Embryonic facial prominence (tissue), 1 donor: ENCODE results near the gene ZNF451.
"Not testable (repeated sequence)": the region's sequence is repeated elsewhere in the genome, so short reads cannot be mapped to it uniquely, and the experiment has no call there.

Experiments used
- DNase-seq: peaks from one replicate; pipeline ENCODE4 v3.0.0-alpha.2; 2016; ENCODE audit errors: extremely low spot score

Gene ZNF451, protein sequence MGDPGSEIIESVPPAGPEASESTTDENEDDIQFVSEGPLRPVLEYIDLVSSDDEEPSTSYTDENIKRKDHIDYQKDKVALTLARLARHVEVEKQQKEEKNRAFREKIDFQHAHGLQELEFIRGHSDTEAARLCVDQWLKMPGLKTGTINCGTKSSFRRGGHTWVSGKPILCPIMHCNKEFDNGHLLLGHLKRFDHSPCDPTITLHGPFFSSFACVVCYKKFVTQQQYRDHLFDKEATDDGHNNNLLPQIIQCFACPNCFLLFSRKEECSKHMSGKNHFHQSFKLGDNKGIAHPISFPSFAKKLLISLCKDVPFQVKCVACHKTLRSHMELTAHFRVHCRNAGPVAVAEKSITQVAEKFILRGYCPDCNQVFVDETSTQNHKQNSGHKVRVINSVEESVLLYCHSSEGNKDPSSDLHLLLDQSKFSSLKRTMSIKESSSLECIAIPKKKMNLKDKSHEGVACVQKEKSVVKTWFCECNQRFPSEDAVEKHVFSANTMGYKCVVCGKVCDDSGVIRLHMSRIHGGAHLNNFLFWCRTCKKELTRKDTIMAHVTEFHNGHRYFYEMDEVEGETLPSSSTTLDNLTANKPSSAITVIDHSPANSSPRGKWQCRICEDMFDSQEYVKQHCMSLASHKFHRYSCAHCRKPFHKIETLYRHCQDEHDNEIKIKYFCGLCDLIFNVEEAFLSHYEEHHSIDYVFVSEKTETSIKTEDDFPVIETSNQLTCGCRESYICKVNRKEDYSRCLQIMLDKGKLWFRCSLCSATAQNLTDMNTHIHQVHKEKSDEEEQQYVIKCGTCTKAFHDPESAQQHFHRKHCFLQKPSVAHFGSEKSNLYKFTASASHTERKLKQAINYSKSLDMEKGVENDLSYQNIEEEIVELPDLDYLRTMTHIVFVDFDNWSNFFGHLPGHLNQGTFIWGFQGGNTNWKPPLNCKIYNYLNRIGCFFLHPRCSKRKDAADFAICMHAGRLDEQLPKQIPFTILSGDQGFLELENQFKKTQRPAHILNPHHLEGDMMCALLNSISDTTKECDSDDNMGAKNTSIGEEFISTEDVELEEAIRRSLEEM

DNA sequence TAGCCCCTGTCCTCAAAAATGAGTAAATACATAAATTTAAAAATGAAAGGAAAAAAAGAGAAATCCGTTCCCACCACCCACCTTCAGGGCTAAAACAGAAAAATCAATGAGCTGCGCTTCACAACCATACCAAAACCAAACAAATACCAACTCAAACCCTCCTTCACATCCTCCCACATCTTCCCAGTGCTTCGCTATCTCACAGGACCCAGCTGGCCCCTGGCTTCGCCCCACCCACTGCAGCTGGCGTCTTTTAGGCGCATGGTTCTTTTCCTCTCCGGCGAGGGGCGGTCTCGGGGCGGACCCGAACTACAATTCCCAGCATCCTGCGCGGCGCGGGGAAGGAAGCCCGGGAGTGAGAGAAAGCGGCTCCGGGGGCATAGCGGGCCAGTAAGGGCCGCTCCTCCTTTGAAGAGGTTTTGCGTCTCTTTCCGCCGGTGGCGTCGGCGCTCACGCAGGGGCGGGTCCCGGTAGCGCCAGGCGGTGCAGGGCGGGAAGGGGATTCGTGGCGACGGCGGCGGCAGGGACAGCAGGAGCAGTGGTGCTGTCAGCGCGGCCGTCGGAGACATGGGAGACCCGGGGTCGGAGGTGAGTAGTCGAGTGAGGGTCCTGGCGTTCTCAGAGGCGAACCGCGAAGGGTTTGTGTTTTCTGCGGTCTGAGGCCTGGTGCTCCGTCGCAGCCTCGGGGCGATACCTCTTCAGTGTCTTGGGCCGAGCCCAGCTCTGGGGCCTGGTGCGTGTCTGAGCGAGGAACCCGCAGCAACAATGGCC is at the start of gene ZNF451:
TSS of gene ZNF451 (plus strand) at position 502 of the 771 bp plus-strand sequence. CDS start at position 568, 66 bp downstream.
- peak; percentile 93 for DNase-seq

DNA sequence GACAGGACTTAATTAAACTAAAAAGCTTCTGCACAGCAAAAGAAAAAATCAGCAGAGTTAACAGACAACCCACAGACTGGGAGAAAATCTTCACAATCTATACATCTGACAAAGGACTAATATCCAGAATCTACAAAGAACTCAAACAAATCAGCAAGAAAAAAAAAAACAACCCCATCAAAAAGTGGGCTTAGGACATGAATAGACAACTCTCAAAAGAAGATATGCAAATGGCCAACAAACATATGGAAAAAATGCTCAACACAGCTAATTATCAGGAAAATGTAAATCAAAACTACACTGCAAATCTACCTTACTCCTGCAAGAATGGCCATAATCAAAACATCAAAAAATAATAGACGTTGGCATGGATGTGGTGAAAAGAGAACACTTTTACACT is 45.9 kb upstream of the ZNF451 start:
- DNase-seq: not testable (repeated sequence)

GRCh38 chr6:57044568-57044967 is 45.4 kb upstream of the ZNF451 start:
- DNase-seq: no peak

- peak; percentile 77 for DNase-seq
Measured at GRCh38 chr6:57046332-57047256, 43.4 kb upstream of the ZNF451 start, which contains the start of gene KIAA1586. TSS of gene KIAA1586 (plus strand) at chr6:57046693. CDS start at chr6:57046756, 63 bp downstream.

DNA sequence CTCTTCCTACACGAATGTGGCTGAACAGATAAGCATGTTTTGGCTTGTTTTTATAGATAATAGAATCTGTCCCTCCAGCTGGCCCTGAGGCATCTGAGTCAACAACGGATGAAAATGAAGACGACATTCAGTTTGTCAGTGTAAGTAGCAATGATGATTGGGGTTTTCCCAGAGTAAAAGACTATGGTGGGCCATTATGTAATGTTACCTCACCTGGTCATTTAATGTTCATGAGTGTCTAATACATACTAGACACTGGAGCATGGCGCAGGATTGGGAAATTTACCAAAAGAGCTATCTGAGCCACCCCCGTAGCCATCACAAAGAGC is 42.8 kb upstream of the ZNF451 start:
- DNase-seq: not testable (repeated sequence)

- not testable (repeated sequence) for DNase-seq
Measured at GRCh38 chr6:57047859-57048258, 42.1 kb upstream of the ZNF451 start.

GRCh38 chr6:57048577-57048976 is 41.4 kb upstream of the ZNF451 start:
- DNase-seq: no peak

- no peak for DNase-seq
Measured at GRCh38 chr6:57063847-57064246, 26.1 kb upstream of the ZNF451 start.

GRCh38 chr6:57064809-57065208 is 25.2 kb upstream of the ZNF451 start:
- DNase-seq: no peak

- DNase-seq: no peak
Measured at GRCh38 chr6:57068061-57068460, 21.9 kb upstream of the ZNF451 start.

DNA sequence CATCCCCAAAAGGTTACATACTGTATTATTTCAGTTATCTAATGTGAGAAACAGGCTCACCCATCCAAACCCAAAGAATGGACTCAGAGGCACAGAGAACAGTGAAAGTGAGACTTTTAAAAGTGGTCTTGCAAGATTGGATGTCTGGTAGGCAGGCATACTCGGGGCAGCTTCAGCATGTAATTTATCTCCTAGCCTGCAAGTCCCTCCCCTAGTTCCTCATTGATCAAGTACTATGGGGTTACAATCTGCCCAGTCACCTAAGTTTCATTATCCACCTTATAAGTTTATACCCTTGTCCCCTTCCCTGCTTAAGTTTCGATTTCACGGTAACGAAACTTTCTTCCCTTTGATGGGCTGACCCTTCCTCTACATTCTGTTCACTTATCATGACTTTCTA is 20.8 kb upstream of the ZNF451 start:
- DNase-seq: no peak

DNA sequence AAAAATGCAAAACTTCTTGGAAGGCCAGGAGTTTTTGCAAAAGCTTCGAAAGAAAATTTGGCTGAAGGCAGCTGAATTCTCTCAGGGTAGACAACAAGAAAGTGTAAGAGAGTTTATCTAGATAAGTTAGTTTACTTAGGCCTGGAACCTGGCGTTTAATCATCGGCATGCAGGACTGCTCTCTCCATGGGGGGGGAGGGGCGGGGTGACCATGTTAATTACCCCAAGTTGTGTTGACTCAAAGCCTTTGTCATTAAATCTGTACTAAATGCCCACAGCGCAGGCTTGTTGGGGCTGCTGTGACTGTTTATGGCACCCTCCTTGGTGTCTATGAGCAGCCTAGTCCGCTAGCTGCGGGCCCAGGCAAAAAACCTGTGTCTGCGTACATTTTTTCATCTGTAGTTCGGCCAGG is 20.1 kb upstream of the ZNF451 start:
- DNase-seq: no peak

GRCh38 chr6:57072108-57072507 is 17.9 kb upstream of the ZNF451 start:
- DNase-seq: no peak

DNA sequence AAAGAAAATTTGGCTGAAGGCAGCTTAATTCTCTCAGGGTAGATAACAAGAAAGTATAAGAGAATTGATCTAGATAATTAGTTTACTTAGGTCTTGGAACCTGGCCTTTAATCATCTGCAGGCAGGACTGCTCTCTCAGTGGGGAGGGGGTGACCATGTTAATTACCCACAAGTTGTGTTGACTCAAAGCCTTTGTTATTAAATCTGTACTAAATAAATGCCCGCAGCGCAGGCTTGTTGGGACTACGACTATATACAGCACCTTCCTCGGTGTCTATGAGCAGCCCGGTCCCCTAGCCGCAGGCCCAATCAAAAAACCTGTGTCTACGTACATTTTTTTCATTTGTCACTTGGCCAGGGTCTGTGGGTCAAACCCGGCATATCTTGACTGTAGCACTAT is 15.6 kb upstream of the ZNF451 start:
- DNase-seq: no peak

- DNase-seq: no peak
Measured at GRCh38 chr6:57075092-57075491, 14.9 kb upstream of the ZNF451 start.

- no peak for DNase-seq
Measured at GRCh38 chr6:57078531-57079207, 11.3 kb upstream of the ZNF451 start.

GRCh38 chr6:57085471-57085870 is 4.5 kb upstream of the ZNF451 start:
- no peak for DNase-seq

- no peak for DNase-seq
Measured at GRCh38 chr6:57086843-57087242, 3.1 kb upstream of the ZNF451 start.

GRCh38 chr6:57087916-57088315 is 2.1 kb upstream of the ZNF451 start:
- no peak for DNase-seq

- no peak for DNase-seq
Measured at GRCh38 chr6:57089265-57089664, 723 bp upstream of the ZNF451 start.
